AG04449 (cell line): ENCODE measurements around the gene CCDC194.

Experiments used
- CTCF ChIA-PET: fragments of 350-600 bp; formaldehyde crosslinking; extraction: SDS; loops from one replicate; lab custom pipeline; 2021; ENCODE audit warnings: antibody characterized with exemption; lab: Yijun Ruan, JAX
- POLR2A ChIA-PET: fragments of 400-600, 350-600 bp; formaldehyde crosslinking; extraction: SDS; loops from one replicate; lab custom pipeline; 2020; ENCODE audit warnings: antibody characterized with exemption, inconsistent platforms; lab: Yijun Ruan, JAX
- DNase-seq: peaks from one replicate; pipeline ENCODE4 v3.0.0-alpha.2; 2010; ENCODE audit warnings: low read depth, low spot score
- H3K4me3 ChIP-seq: 2 replicates; pipeline ENCODE4 v1.5.1; 2011; ENCODE audit warnings: low read depth, mild to moderate bottlenecking, control low read depth, low read length
- TF ChIP-seq, protein P1 (sequence below): IDR thresholded peaks from one replicate; pipeline ENCODE4 v1.5.1; 2011; ENCODE audit warnings: mild to moderate bottlenecking, moderate library complexity, low read length, control low read depth, inconsistent platforms; ENCODE audit not compliant: insufficient read depth; ENCODE audit errors: missing control alignments

The CCDC194 gene

DNA sequence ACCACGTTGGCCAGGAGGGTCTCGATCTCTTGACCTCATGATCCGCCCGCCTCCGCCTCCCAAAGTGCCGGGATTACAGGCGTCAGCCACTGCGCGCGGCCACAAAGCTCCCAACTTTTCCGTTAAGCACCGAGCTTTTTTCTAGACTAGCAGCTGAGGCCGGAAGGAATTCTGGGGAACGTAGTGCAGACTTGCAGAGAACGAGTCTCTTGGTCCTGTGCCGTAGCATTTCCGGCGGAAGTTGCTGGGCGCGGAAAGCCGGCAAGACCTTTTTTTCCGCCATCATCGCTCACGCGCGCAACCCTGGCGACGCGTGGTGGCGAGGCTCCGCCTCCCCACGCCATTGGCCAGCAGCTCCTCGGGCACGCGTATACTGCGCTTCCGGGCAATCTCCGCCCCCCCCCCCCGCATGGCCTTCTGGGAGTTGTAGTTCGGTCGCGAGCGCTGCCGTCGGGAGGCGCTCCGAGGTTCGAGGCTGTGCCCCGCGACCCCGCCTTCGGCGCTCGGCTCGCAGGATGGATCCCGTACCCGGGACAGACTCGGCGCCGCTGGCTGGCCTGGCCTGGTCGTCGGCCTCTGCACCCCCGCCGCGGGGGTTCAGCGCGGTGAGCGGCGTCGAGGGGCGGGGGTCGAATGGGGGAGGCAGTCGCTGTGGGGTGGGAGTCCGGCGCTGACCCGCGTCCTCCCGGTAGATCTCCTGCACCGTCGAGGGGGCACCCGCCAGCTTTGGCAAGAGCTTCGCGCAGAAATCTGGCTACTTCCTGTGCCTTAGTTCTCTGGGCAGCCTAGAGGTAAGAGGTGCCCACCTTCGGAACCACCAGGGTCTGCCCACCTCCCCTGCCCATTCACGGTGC, 25.9 kb upstream of the CCDC194 start, which contains the start of gene MVB12A:
Gene MVB12A (plus strand): TSS at position 427 of the 854 bp plus-strand sequence. CDS start 89 bp downstream, at position 516.
- H3K4me3 ChIP-seq = peak within 1 kb of the TSS; percentile 82
- CTCF ChIA-PET = interaction anchor here (0.7 to 1.7 kb wide), 9 partner anchors 9 to 113 kb away, joined by 3 to 9 read pairs (median 5); no protein-coding TSS in a partner anchor
- TF ChIP-seq, protein P1, sequence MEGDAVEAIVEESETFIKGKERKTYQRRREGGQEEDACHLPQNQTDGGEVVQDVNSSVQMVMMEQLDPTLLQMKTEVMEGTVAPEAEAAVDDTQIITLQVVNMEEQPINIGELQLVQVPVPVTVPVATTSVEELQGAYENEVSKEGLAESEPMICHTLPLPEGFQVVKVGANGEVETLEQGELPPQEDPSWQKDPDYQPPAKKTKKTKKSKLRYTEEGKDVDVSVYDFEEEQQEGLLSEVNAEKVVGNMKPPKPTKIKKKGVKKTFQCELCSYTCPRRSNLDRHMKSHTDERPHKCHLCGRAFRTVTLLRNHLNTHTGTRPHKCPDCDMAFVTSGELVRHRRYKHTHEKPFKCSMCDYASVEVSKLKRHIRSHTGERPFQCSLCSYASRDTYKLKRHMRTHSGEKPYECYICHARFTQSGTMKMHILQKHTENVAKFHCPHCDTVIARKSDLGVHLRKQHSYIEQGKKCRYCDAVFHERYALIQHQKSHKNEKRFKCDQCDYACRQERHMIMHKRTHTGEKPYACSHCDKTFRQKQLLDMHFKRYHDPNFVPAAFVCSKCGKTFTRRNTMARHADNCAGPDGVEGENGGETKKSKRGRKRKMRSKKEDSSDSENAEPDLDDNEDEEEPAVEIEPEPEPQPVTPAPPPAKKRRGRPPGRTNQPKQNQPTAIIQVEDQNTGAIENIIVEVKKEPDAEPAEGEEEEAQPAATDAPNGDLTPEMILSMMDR = no peak
- POLR2A ChIA-PET = interaction anchor here (0.6 to 1.3 kb wide), 7 partner anchors 14 to 440 kb away, joined by 3 to 5 read pairs (median 4); partner anchors contain the start of genes ANO8, BST2, RPL18A and SLC27A1
- DNase-seq = peak; percentile 95

- CTCF ChIA-PET = interaction anchor here (0.7 to 1.7 kb wide), 9 partner anchors 8 to 113 kb away, joined by 3 to 9 read pairs (median 5); no protein-coding TSS in a partner anchor
- DNase-seq = no peak
- TF ChIP-seq, protein P1 = no peak
- POLR2A ChIA-PET = interaction anchor here (0.6 to 1.3 kb wide), 7 partner anchors 13 to 440 kb away, joined by 3 to 5 read pairs (median 4); partner anchors contain the start of genes ANO8, BST2, RPL18A and SLC27A1
- peak overlapping the region; percentile 53 for H3K4me3 ChIP-seq
These were observed 25.2 kb upstream of the CCDC194 start for GRCh38 chr19:17419154-17419620.

- TF ChIP-seq, protein P1 = no peak
- ChIA-PET CTCF (interaction anchor here (1.2 to 1.7 kb wide), 5 partner anchors 7 to 78 kb away, joined by 3 to 9 read pairs (median 7); no protein-coding TSS in a partner anchor), POLR2A (interaction anchor here (1.0 to 1.2 kb wide), 2 partner anchors 84 to 85 kb away, joined by 4 read pairs; partner anchors contain the start of gene ANO8)
- no peak overlapping the region; the same call in 1 of the 2 replicates for H3K4me3 ChIP-seq
- DNase-seq = no peak
These were observed 24.7 kb upstream of the CCDC194 start for GRCh38 chr19:17418710-17419109.

DNA sequence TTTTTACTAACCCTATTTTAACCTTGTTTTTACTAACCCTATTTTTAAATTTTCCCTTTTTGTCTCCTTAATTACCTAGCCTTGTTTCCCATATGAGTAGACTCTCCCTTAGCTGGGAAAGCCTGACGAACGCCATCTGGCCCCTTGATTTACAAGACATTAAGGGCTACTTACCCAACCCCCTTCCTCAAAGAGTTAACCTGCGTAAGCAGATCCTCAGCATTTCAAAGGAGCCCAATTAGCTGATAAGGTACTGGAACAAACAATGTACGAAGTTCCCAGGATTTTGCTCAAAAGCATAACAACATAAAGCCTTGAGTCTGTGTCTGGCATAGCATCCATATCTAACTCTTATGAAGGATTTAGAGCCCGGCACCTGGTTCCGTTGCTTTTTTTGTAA, 21.1 kb upstream of the CCDC194 start:
- CTCF ChIA-PET = no interaction called here
- DNase-seq = no peak
- no peak overlapping the region for H3K4me3 ChIP-seq
- POLR2A ChIA-PET = no interaction called here
- TF ChIP-seq, protein P1 = no peak

DNA sequence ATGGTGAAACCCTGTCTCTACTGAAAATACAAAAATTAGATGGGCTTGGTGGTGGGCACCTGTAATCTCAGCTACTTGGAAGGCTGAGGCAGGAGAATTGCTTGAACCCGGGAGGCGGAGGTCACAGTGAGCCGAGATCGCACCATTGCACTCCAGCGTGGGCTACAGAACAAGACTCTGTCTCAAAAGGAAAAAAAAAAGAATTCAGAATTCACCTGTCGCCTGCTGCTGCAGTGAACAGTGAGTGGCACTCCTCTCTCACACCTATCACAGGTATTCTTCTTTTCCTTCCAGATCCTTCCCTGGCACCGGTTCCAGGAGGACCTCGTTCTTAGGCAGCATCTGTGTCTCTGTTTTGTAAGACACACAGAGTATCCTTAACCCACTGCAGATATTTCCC, 20.1 kb upstream of the CCDC194 start:
- DNase-seq = no peak
- TF ChIP-seq, protein P1 = no peak
- H3K4me3 ChIP-seq = no peak overlapping the region
- ChIA-PET CTCF (no interaction called here), POLR2A (no interaction called here)
